ENCODE measurements around the gene RC3H2.

RC3H2 gene

DNA sequence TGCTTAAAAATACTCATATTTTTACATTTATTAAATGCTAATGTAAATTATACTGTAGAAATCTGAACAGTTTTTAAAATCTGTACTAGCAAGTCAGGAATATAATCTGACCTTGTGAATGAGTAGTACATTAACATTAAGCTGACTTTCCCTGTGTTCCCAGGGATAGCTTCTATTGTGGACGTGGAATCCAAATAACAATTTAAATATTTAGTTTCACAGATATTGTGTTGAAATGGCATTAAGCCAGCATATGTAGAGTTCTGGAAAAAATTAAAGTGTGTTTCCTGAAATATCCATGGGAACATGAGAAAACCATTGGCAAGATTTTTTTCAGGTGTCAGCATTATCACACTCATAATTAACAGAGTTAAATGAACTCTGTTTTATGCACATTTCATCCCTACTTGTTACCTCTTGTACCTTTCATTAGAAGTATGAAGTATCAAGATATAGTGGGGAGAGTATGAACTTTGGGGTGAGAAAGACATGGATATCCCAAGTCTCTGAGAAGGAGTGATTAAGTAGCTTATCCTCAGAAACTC is 41.4 kb upstream of the RC3H2 start:
- ChIA-PET POLR2A (no interaction called here), CTCF (interaction anchor here (0.5 to 2.0 kb wide), 5 partner anchors 13 to 1351 kb away, joined by 3 to 5 read pairs (median 3); partner anchors contain the start of gene ZBTB26)
- DNase-seq (ENCODE audit: extremely low spot score), result no peak
- TF ChIP-seq, protein P1, sequence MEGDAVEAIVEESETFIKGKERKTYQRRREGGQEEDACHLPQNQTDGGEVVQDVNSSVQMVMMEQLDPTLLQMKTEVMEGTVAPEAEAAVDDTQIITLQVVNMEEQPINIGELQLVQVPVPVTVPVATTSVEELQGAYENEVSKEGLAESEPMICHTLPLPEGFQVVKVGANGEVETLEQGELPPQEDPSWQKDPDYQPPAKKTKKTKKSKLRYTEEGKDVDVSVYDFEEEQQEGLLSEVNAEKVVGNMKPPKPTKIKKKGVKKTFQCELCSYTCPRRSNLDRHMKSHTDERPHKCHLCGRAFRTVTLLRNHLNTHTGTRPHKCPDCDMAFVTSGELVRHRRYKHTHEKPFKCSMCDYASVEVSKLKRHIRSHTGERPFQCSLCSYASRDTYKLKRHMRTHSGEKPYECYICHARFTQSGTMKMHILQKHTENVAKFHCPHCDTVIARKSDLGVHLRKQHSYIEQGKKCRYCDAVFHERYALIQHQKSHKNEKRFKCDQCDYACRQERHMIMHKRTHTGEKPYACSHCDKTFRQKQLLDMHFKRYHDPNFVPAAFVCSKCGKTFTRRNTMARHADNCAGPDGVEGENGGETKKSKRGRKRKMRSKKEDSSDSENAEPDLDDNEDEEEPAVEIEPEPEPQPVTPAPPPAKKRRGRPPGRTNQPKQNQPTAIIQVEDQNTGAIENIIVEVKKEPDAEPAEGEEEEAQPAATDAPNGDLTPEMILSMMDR (IDR thresholded peaks at IDR 0.05; ENCODE audit: control extremely low read depth, extremely low read depth, low read depth, missing control alignments), result no peak

DNA sequence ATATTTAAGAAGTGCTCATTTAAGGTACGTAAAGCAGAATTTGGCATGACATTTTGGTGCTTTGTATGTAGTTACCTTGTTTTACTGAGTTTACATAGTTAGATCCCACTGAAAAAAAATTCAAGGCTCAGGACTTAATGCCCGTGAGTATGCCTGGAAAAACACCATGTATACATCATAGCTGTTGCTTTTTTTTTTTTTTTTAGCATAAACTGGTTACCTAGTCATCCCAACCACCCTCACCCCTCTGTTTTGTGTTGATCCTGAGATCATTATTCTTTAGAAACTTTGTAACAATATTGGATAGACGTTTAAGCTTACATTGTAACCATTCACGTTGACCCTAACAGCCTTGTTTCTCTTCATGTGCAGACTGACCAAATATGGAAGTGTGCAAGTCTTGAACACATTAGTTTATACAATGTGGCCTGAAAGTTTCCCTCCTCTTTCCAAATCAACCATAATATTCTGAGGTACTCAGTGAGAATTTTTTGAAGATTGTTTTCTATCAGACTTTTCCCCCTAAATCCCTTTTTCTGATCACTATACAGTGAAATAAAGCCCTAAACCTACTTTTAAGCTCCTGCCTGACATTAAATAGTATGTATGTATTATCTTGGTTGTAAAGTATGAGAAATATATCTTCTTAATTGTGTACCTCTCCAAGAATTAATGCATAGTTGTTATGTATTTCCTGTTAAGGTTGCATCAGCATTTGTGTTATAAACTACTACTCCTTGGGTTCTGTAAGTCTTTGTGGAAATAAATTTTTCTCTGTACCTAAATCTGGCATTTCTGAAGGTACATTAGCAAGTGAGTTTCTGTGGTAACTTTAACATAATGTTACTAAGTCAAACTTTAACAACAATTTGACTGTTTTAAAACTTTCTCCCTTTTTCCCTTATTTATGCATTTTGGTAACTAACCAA is 40.1 kb upstream of the RC3H2 start:
- POLR2A ChIA-PET, result interaction anchor here (1.6 kb wide), 1 partner anchor 33 kb away, joined by 3 read pairs; the partner anchor contains the start of gene ZBTB6
- TF ChIP-seq, protein P1 (IDR thresholded peaks at IDR 0.05; ENCODE audit: control extremely low read depth, extremely low read depth, low read depth, missing control alignments), result no peak
- CTCF ChIA-PET, result no interaction called here
- no peak for DNase-seq (ENCODE audit: extremely low spot score)

DNA sequence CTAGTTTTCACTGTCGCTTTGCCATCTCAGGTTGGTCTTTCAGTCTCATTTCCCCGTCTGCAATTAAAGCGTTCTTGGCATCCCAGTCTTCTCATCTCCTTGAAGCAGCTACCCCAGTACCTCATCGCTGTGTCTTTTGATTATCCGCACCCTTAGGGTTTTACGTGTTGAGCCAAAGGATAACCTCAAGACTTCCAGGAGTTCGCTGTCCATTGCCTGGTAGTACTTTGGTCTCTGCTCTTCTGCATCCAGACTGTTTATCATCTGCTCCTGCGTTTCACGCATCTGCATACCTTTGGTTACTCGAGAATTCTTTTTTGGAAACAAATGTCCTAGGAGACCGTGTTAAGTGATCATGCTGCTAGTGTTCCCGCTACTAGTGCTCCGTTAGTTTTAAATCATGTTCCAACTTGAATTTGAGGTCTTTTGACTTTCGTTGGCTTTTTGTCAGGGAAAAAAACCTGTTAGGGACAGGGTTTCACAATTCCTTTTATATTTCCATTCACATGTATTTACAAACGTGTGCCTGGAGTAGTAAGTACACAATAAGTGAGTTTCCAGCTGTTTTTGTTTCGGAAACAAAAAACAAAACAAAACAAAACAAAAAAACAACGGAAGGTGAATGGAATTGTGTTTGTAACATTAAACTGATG is 36.5 kb upstream of the RC3H2 start:
- TF ChIP-seq, protein P1 (IDR thresholded peaks at IDR 0.05; ENCODE audit: control extremely low read depth, extremely low read depth, low read depth, missing control alignments), result no peak
- POLR2A ChIA-PET, result interaction anchor here (1.3 to 2.4 kb wide), 2 partner anchors 10 to 29 kb away, joined by 3 to 8 read pairs; partner anchors contain the start of genes ZBTB26 and ZBTB6

DNA sequence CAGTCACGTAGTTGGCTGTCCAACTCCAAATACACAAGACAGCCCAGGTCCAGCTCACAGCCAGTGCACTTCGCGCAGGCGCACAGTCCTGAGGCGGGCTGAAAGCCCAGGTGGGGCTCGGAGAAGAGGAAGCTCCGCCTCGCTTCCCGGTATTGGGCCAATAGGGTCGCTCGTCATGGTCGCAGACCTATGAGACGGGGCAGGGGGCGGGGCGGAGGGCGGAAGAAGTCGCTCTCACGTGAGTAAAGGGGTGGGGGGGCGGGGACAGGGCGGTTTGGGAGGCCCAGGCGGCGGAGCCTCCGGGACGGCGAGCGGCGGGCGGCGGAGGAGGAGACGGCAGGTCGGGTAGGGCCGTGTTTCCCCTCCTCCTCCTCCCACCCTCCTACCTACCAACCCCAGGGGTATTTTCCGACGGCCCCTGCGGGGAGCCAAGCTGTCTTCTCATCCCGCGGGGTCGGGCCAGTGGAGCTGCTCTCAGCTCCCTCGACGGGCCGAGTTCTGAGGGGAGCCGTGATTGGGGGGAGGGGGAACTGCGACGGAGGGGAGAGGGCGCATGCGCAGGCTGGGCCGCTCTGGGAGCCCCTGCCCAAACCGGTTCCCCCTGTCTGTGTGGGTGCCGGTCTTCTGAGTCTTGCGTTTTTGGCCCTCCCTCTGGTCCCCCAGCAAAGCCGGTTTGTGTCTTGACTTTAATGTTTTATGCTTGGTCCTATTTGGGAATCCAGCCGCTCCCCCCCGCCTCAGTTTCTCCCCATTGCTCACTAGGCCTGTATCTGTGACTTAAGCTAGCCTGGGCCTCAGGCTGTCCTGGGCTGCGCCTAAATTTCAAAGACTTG is 35.8 kb upstream of the RC3H2 start, which contains the start of gene RABGAP1:
RABGAP1 (plus strand) TSS at position 272 of the 833 bp plus-strand sequence. CDS start 16,040 bp downstream, outside the sequence.
- ChIA-PET POLR2A (interaction anchor here (0.6 to 2.4 kb wide), 6 partner anchors 9 to 1276 kb away, joined by 3 to 8 read pairs (median 4); partner anchors contain the start of genes ZBTB26 and ZBTB6), CTCF (interaction anchor here (0.8 to 1.4 kb wide), 4 partner anchors 9 to 66 kb away, joined by 3 to 5 read pairs (median 4); partner anchors contain the start of gene ZBTB26)
- TF ChIP-seq, protein P1 (IDR thresholded peaks at IDR 0.05; ENCODE audit: control extremely low read depth, extremely low read depth, low read depth, missing control alignments), result no peak
- peak; percentile 99 for DNase-seq (ENCODE audit: extremely low spot score)

More for the DNA sequence above, 36.5 kb upstream of the RC3H2 start:
- no peak for DNase-seq (ENCODE audit: extremely low spot score)
- CTCF ChIA-PET, result interaction anchor here (0.8 kb wide), 1 partner anchor 50 kb away, joined by 3 read pairs; no protein-coding TSS in a partner anchor

DNA sequence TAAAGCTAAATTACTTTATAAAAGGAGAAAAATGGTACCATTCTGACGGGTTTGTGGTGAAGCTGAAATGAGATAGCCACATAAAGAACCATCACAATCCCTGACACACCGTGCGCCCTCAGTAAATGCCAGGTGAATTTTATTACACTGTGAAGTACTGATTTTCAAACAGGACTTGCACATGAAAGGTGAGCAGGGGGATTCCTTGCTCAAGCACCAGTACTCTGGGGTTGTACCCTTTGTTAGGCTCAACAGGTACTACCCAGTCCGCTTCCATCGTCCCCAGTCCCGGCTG is 35.2 kb upstream of the RC3H2 start:
- TF ChIP-seq, protein P1 (IDR thresholded peaks at IDR 0.05; ENCODE audit: control extremely low read depth, extremely low read depth, low read depth, missing control alignments), result no peak
- DNase-seq (ENCODE audit: extremely low spot score), result no peak
- CTCF ChIA-PET, result interaction anchor here (1.1 to 1.4 kb wide), 3 partner anchors 9 to 65 kb away, joined by 4 to 5 read pairs (median 4); partner anchors contain the start of gene ZBTB26
- POLR2A ChIA-PET, result interaction anchor here (0.6 to 2.4 kb wide), 6 partner anchors 9 to 1277 kb away, joined by 3 to 8 read pairs (median 4); partner anchors contain the start of genes ZBTB26 and ZBTB6

Data from GM10248 (cell line).